Measurements from ENCODE around the gene STAB1.

STAB1 gene

DNA sequence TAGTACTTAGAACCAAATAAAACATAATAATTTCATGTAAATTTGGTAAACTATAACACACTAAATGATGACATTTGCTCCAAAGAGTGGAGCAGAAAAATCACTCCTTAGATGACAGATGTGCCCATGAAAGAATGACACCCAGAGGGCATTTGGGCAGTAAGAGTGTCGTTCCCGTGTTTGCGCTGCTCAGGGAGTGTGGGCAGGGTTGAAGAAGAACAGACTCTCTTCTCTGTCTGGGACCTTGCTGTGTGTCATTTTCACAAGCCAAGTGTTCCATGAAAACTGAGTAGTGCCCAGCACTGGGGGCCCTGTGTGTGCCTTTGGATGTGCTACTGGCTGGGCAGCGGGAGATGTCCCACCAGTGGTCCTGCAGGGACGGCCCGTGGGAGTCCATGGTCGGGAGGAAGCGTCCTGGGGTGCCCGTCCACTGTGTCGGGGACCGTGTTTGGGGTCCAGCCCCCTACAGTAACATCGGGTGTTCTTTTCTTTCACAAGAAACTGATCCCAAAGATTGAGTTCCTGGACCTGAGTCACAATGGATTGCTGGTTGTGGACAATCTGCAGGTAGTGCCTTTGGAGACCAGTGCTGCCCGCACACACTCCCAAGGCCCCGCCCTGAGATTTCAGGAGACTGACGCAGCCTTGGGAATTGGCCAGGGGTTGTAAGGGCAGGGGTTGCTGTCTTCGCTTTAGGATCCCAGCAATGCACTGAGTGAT is 17.9 kb upstream of the STAB1 start:
- DNase-seq (ENCODE audit: low spot score) = no peak
- no peak for TF ChIP-seq CTCF (IDR thresholded peaks at IDR 0.05; ENCODE audit: extremely low read depth, missing control alignments)

DNA sequence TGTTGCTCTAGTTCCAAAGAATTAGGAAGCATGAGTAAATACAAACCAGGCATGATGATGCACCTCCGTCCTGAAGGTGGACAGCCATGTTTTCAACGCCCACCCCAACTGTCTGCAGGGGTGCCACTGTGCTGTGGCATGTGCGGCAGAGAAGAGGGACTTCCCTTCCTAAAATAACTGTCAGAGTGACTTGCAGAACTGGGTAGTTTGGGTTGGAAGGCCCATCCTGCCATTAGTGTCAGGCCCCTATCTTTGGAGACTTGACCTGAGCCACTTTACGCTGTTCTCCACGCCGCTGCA is 17.4 kb upstream of the STAB1 start:
- DNase-seq (ENCODE audit: low spot score) = no peak
- TF ChIP-seq CTCF (IDR thresholded peaks at IDR 0.05; ENCODE audit: extremely low read depth, missing control alignments) = no peak

- DNase-seq (ENCODE audit: low spot score) = no peak
- TF ChIP-seq CTCF (IDR thresholded peaks at IDR 0.05; ENCODE audit: extremely low read depth, missing control alignments) = no peak
Measured at GRCh38 chr3:52479037-52479876, 15.9 kb upstream of the STAB1 start.

DNA sequence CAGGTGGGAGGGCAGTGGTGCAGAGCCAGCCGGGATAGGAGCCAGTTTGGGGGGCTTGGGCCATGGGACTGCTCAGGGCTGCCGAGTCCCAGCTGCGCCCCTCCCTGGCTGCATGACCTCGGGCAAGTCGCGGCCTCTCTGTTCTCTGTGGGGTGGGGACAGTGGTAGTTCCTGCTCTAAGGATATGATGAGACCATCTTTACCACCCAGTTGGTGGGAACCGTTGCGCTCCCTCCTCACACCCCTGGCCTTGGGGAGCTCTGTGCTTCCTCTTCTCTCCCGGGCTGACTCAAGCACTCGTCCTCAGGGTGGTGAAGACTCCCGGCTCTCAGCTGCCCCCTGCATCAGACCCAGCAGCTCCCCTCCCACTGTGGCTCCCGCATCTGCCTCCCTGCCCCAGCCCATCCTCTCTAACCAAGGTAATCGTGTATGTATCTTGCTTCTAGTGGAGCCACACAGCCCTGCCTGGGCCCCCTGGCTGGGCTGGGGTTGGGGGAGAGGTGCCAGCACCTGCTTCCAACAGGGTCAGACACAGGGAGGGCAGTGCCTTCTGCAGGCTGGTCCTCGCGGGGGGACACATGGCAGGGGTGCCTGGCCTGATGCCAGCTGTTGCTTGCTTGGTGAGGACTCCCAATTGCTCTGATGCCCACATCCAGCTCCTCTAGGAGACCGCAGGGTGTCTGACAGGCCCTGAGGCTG is 15.1 kb upstream of the STAB1 start:
- no peak for TF ChIP-seq CTCF (IDR thresholded peaks at IDR 0.05; ENCODE audit: extremely low read depth, missing control alignments)
- no peak for DNase-seq (ENCODE audit: low spot score)

GRCh38 chr3:52480768-52481715 is 14.1 kb upstream of the STAB1 start:
- TF ChIP-seq CTCF (IDR thresholded peaks at IDR 0.05; ENCODE audit: extremely low read depth, missing control alignments) = no peak
- no peak for DNase-seq (ENCODE audit: low spot score)

GRCh38 chr3:52481819-52482521 is 13.2 kb upstream of the STAB1 start:
- DNase-seq (ENCODE audit: low spot score) = no peak
- TF ChIP-seq CTCF (IDR thresholded peaks at IDR 0.05; ENCODE audit: extremely low read depth, missing control alignments) = peak; percentile 20

All from GM20000 (cell line).